SU-DHL-6 (cell line): ENCODE data around the gene CARHSP1.

Experiments
- H2AFZ ChIP-seq: fragments of 200-600 bp; sonication (generic); 2 replicates; pipeline ENCODE4 v1.6.1; 2014; ENCODE audit warnings: low read depth, mild to moderate bottlenecking, moderate library complexity, mixed read lengths, antibody characterized with exemption, low read length; ENCODE audit not compliant: severe bottlenecking
- H3F3A ChIP-seq: fragments of 200-600 bp; shearing (Covaris generic); 2 replicates; pipeline ENCODE4 v1.6.0; 2016; ENCODE audit warnings: antibody characterized with exemption, mild to moderate bottlenecking; ENCODE audit not compliant: insufficient read depth
- H3K27ac ChIP-seq: fragments of 200-600 bp; sonication (generic); 2 replicates; pipeline ENCODE4 v1.5.1; 2016; ENCODE audit warnings: low read depth, mild to moderate bottlenecking, low read length, moderate library complexity, mixed read lengths
- H3K27me3 ChIP-seq: fragments of 200-600 bp; sonication (generic), shearing (Covaris generic); 2 replicates; pipeline ENCODE4 v1.6.0; 2014; ENCODE audit warnings: mild to moderate bottlenecking, low read length
- H3K36me3 ChIP-seq: fragments of 200-600 bp; sonication (generic); 2 replicates; pipeline ENCODE4 v1.6.1; 2014; ENCODE audit warnings: mild to moderate bottlenecking, low read length, mixed read lengths
- H3K4me2 ChIP-seq: fragments of 300-600, 200-600 bp; shearing (Covaris generic), sonication (generic); 2 replicates; pipeline ENCODE4 v1.6.0; 2014; ENCODE audit warnings: low read length, low read depth, mild to moderate bottlenecking; ENCODE audit not compliant: poor library complexity, severe bottlenecking
- H3K4me3 ChIP-seq: fragments of 200-600 bp; sonication (generic); 2 replicates; pipeline ENCODE4 v1.5.1; 2014; ENCODE audit warnings: antibody characterized with exemption, low read length, mild to moderate bottlenecking, mixed read lengths; ENCODE audit not compliant: insufficient read depth, poor library complexity, severe bottlenecking
- H3K79me2 ChIP-seq: fragments of 200-600 bp; sonication (generic); 2 replicates; pipeline ENCODE4 v1.6.1; 2014; ENCODE audit warnings: mild to moderate bottlenecking, low read length, moderate library complexity; ENCODE audit not compliant: insufficient read depth
- H3K9ac ChIP-seq: fragments of 200-600 bp; sonication (generic); 2 replicates; pipeline ENCODE4 v1.7.0; 2014; ENCODE audit warnings: mild to moderate bottlenecking, low read length
- H3K9me2 ChIP-seq: fragments of 200-600 bp; sonication (generic); replicated peaks from 2 replicates; pipeline ENCODE4 v1.6.1; 2014; ENCODE audit warnings: low read length; ENCODE audit not compliant: insufficient read depth
- H3K9me3 ChIP-seq: fragments of 200-600 bp; sonication (generic); 2 replicates; pipeline ENCODE4 v1.6.1; 2014; ENCODE audit warnings: low read length, mixed read lengths; ENCODE audit not compliant: insufficient read depth
- H4K20me1 ChIP-seq: fragments of 200-600 bp; sonication (generic); 2 replicates; pipeline ENCODE4 v1.6.1; 2014; ENCODE audit warnings: low read depth, mild to moderate bottlenecking, antibody characterized with exemption, low read length, moderate library complexity, mixed read lengths
- CTCF ChIP-seq: fragments of 200-600 bp; sonication (generic); IDR thresholded peaks from one replicate; pipeline ENCODE4 v1.5.1; 2017; ENCODE audit warnings: antibody characterized with exemption, mild to moderate bottlenecking, low read length, moderate library complexity; ENCODE audit not compliant: insufficient read depth, poor library complexity, severe bottlenecking
- EZH2phosphoT487 ChIP-seq: fragments of 200-600 bp; sonication (generic), shearing (Covaris generic); conservative IDR thresholded peaks from 2 replicates; pipeline ENCODE4 v1.6.1; 2018; ENCODE audit warnings: mild to moderate bottlenecking, antibody characterized with exemption, low read length, moderate library complexity, mixed read lengths

The CARHSP1 gene

GRCh38 chr16:8851761-8852403 is 16.9 kb downstream of the CARHSP1 start:
- Histone ChIP-seq H3K9ac (no peak overlapping the region), H3K27ac (no peak overlapping the region), H3K4me3 (no peak overlapping the region), H3K4me2 (no peak overlapping the region), H2AFZ (no peak overlapping the region), H4K20me1 (no peaks in the 10 kb centered on the region), H3K27me3 (no peaks in the 10 kb centered on the region), H3K79me2 (no peaks in the 10 kb centered on the region), H3K9me2 (no peaks in the 10 kb centered on the region), H3F3A (0 out of 2 replicates have a peak, but pooled peaks cover 7% of the 10 kb centered on the region), H3K36me3 (no peaks in the 10 kb centered on the region; the same call in 1 of the 2 replicates), H3K9me3 (no peaks in the 10 kb centered on the region)
- no peak for TF ChIP-seq EZH2phosphoT487
- no peak for TF ChIP-seq CTCF

DNA sequence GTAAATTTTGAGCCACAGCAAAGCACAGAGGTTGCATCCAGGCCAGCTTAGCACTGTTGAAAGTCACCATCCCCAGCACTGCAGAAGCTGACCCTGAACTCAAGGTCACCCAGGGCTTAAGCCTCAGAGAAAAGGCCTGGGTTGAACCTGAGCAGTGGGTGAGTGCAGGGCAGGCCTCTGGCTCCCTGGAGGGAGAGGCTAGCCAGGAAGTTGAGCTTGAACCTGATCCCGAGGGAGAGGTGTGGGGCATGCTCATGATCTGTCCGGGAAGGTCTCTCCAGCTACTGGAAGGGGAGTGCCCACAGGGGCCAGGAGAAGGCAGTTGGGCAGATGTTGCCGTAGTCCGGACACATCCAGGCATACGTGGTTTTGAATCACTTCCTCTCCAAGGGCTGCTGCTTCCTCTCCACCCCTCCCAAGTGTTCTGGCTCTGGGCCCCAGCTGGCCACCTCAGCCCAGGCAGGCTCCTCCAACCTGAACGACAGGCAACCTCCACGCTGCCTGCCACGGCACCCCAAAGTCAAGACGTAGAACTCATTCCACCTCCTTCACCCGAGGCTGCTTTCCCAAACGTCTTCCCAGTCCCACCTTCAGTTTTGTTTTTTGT is 18.4 kb downstream of the CARHSP1 start:
- Histone ChIP-seq H3K79me2 (peaks cover 12% of the 10 kb centered on the region), H3K9me2 (no peaks in the 10 kb centered on the region), H4K20me1 (no peaks in the 10 kb centered on the region; the same call in 1 of the 2 replicates), H3K9ac (no peak overlapping the region), H3K4me3 (no peak overlapping the region), H2AFZ (no peak overlapping the region), H3K36me3 (no peaks in the 10 kb centered on the region; the same call in 1 of the 2 replicates), H3K27ac (no peak overlapping the region), H3K4me2 (no peak overlapping the region), H3K9me3 (no peaks in the 10 kb centered on the region), H3K27me3 (no peaks in the 10 kb centered on the region), H3F3A (no peaks in the 10 kb centered on the region)
- no peak for TF ChIP-seq CTCF
- no peak for TF ChIP-seq EZH2phosphoT487

DNA sequence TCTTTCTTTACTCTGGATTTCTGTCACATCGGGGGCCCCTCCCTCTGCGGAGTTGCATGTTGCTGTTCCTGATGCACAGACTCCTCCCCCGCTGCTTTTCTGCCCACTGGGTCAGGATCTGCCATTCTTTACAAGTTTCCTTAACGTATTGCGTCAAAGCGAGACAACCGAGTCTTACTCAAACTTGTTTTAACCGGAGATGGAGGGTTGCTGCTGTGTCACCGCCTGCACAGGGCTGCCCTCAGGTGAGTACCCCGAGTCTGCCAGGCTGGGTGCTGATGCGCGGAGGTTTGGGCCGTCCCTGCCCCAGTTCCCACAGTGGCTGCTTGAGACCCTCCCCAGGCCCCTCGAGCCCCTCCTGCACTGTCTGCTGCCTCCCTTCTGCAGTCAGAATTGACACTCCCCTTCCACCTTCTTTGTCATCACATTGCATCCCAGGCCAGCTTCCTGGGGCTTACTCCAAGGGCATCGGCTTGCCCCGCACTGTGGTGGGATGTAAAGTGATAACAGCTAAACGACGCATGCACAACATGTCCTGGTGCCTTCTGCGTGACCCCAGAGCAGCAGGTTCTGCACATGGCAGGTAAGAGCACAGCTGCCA is 19.3 kb downstream of the CARHSP1 start:
- Histone ChIP-seq H3K4me3 (no peak overlapping the region), H3K9me3 (no peaks in the 10 kb centered on the region), H4K20me1 (no peaks in the 10 kb centered on the region; the same call in 1 of the 2 replicates), H3F3A (no peaks in the 10 kb centered on the region), H2AFZ (no peak overlapping the region), H3K9ac (no peak overlapping the region), H3K27me3 (no peaks in the 10 kb centered on the region), H3K4me2 (no peak overlapping the region), H3K79me2 (peaks cover 15% of the 10 kb centered on the region), H3K36me3 (no peaks in the 10 kb centered on the region; the same call in 1 of the 2 replicates), H3K27ac (no peak overlapping the region), H3K9me2 (no peaks in the 10 kb centered on the region)
- no peak for TF ChIP-seq CTCF
- no peak for TF ChIP-seq EZH2phosphoT487
